ENCODE results near the gene TNFRSF14. TPM values are rescaled to one million over a fixed set of nuclear protein-coding genes. Genes with fewer than 3 reads are reported as not detected.
A peak's percentile ranks its signal among the peaks of the same experiment; 100 is the strongest.

TNFRSF14 gene
- total and polyA plus RNA-seq, 2 of the 13 experiments (the other 11 are each of a cell fraction or from before 2014, with no cell fraction given) = 11.9 to 49.9 TPM

GRCh38 chr1:2544093-2544874 lies 11.9 kb upstream of the TNFRSF14 start (continued):
- TF ChIP-seq ZNF687 (CRISPR knock-in tag; IDR thresholded peaks at IDR 0.05) (peak; percentile 54), MLX (CRISPR knock-in tag; IDR thresholded peaks at IDR 0.05) (no peak), ZNF275 (CRISPR knock-in tag; IDR thresholded peaks at IDR 0.05; ENCODE audit: borderline replicate concordance) (no peak), ZNF543 (CRISPR knock-in tag; IDR thresholded peaks at IDR 0.05) (no peak; the same call in none of the 2 replicates), ZNF713 (CRISPR knock-in tag; IDR thresholded peaks at IDR 0.05) (no peak), AFF4 (CRISPR knock-in tag; IDR thresholded peaks at IDR 0.05) (no peak), ATF4 (CRISPR knock-in tag; IDR thresholded peaks at IDR 0.05) (no peak), ARID3A (IDR thresholded peaks at IDR 0.05; ENCODE audit: low read depth, low read length) (no peak), MLLT10 (CRISPR knock-in tag; IDR thresholded peaks at IDR 0.05) (no peak), ZNF530 (CRISPR knock-in tag; IDR thresholded peaks at IDR 0.05; ENCODE audit: low read depth) (no peak), ZNF468 (CRISPR knock-in tag; IDR thresholded peaks at IDR 0.05) (0 out of 2 replicates have a peak, but pooled peaks have one; percentile 44), ZNF18 (CRISPR knock-in tag; IDR thresholded peaks at IDR 0.05; ENCODE audit: insufficient replicate concordance) (no peak), ZNF263 (CRISPR knock-in tag; IDR thresholded peaks at IDR 0.05) (peak; percentile 42; the same call in 1 of the 2 replicates)

Data from HepG2 (cell line).